Measurements from ENCODE around the gene PURA.

PURA gene

GRCh38 chr5:140126315-140127012, 12.6 kb downstream of the PURA start:
- H3K4me1 ChIP-seq (ENCODE audit: control insufficient read depth, insufficient read depth, low read length) = no peaks in the 10 kb centered on the region
- no peaks in the 10 kb centered on the region for H3K36me3 ChIP-seq (ENCODE audit: control insufficient read depth, insufficient read depth, low read length)
- no peak overlapping the region for H3K9ac ChIP-seq (ENCODE audit: low read depth, low read length)
- no peak overlapping the region for H3K4me3 ChIP-seq (ENCODE audit: low read depth, low read length)
- peaks cover 2% of the 10 kb centered on the region for H3K27me3 ChIP-seq (ENCODE audit: control insufficient read depth, insufficient read depth, low read length)
- no peaks in the 10 kb centered on the region for H3K9me3 ChIP-seq (ENCODE audit: control insufficient read depth, insufficient read depth, low read length)

DNA sequence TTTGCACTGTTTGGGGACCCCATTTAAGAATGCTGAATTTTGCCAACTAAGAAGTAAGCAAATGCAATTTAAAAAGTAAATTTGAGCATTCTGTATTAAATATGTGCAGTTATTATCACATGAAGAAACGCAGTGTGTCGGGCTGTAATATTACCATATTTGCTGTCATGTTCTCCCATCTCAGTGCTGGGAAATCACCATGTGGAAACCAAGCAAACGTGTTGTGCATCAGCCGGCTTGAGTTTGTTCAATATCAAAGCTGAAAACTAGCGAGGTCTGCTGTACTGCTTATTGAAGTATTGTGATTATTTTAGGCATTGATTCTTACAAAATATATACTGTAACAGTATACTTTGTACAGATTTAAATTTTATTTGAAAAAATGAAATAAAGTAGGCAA, 14.5 kb downstream of the PURA start:
- no peak overlapping the region for H3K4me3 ChIP-seq (ENCODE audit: low read depth, low read length)
- no peaks in the 10 kb centered on the region for H3K36me3 ChIP-seq (ENCODE audit: control insufficient read depth, insufficient read depth, low read length)
- no peaks in the 10 kb centered on the region for H3K4me1 ChIP-seq (ENCODE audit: control insufficient read depth, insufficient read depth, low read length)
- H3K9me3 ChIP-seq (ENCODE audit: control insufficient read depth, insufficient read depth, low read length) = no peaks in the 10 kb centered on the region
- peaks cover 8% of the 10 kb centered on the region for H3K27me3 ChIP-seq (ENCODE audit: control insufficient read depth, insufficient read depth, low read length)
- no peak overlapping the region for H3K9ac ChIP-seq (ENCODE audit: low read depth, low read length)

DNA sequence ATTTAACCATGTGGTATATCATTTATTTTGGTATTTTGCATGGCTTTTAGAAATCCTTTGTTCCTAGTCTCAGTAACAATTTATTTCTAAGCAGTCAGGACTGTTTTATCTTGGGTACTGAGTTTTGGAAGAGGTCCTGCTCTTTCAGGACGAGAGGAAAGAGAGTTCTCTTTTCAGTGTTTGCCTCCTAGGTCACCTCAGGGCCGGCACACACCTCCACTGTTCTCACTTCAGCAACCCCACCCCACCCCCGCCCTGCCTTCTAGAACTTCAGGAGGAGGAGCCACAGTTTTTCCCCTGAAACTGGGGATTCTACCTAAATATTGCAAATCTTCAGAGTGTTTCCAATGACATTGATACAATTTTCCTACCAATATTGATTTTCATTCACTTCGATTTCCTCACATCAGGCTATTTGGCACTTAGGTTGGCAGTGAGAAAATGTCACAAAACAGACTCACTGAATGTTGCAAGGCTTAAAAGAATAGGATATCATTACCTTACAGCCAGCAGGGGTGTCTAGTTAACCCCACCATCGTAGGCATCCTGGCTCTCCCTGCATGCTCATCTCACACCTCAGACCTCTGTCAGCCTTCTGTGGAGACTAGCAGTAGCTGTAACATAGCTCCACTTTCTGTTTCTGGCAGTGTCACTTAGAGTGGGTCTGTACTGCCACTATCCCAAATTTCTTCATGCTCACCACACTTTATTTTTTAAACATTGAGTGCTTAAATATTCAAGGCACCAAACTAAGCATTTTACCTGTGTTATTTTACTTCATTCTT, 17.2 kb downstream of the PURA start:
- H3K4me1 ChIP-seq (ENCODE audit: control insufficient read depth, insufficient read depth, low read length) = no peaks in the 10 kb centered on the region
- H3K27me3 ChIP-seq (ENCODE audit: control insufficient read depth, insufficient read depth, low read length) = peaks cover 8% of the 10 kb centered on the region
- no peak overlapping the region for H3K9ac ChIP-seq (ENCODE audit: low read depth, low read length)
- H3K9me3 ChIP-seq (ENCODE audit: control insufficient read depth, insufficient read depth, low read length) = no peaks in the 10 kb centered on the region
- no peaks in the 10 kb centered on the region for H3K36me3 ChIP-seq (ENCODE audit: control insufficient read depth, insufficient read depth, low read length)
- no peak overlapping the region for H3K4me3 ChIP-seq (ENCODE audit: low read depth, low read length)

DNA sequence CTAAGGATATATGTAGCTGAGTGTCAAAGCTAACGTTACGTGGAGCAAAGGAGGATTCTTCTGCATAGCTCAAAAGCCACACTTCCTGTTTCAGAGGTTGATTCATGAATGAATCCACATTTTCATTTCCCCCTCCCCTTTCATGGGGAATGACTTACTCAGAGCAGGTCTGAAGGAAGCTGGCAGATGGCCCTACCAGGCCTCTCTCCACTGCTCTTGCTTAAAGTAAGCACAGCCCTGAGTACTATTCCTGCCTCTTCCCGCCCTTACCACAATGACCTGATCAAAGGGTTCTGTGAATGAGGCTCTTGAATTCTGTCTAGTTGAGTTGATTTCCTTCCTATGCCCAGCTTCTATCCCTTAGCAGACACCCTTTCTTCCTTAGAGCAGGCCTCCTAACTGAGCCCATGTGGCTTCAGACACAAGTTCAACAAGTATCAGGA, 18.1 kb downstream of the PURA start:
- Histone ChIP-seq H3K9me3 (ENCODE audit: control insufficient read depth, insufficient read depth, low read length) (no peaks in the 10 kb centered on the region), H3K27me3 (ENCODE audit: control insufficient read depth, insufficient read depth, low read length) (peaks cover 6% of the 10 kb centered on the region), H3K4me3 (ENCODE audit: low read depth, low read length) (no peak overlapping the region), H3K9ac (ENCODE audit: low read depth, low read length) (no peak overlapping the region), H3K36me3 (ENCODE audit: control insufficient read depth, insufficient read depth, low read length) (no peaks in the 10 kb centered on the region), H3K4me1 (ENCODE audit: control insufficient read depth, insufficient read depth, low read length) (no peaks in the 10 kb centered on the region)

DNA sequence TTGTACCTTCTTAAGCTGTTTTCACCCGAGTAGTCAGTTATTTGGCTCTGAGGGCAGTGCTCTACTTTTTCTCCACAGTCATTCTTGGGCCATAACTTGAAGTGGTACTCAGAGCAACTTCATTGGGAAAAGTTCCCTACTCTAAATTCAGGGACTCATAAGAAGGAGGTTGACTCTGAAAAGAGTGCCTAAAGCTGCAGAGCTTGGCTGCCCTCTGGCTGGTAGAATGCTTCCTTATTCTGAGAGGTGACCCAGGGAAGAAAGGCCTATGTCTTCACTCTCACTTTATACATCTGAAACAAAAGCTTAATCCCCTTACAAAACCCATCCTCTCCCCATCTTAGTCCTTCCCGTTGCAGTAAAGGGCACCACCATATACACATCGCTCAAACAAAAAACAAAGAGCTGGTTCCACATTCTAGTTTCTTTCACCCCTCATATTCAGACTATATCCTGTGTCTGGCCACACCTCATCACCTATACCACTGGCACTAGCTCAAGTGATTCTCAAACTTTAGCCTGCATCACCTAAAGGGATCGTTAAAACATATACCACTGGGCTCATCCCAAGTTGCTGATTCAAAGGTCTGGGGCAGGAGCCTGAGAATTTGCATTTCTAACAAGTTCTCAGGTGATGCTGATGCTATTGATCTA, 19.7 kb downstream of the PURA start:
- no peak overlapping the region for H3K4me3 ChIP-seq (ENCODE audit: low read depth, low read length)
- no peaks in the 10 kb centered on the region for H3K4me1 ChIP-seq (ENCODE audit: control insufficient read depth, insufficient read depth, low read length)
- no peaks in the 10 kb centered on the region for H3K9me3 ChIP-seq (ENCODE audit: control insufficient read depth, insufficient read depth, low read length)
- H3K27me3 ChIP-seq (ENCODE audit: control insufficient read depth, insufficient read depth, low read length) = peaks cover 6% of the 10 kb centered on the region
- H3K36me3 ChIP-seq (ENCODE audit: control insufficient read depth, insufficient read depth, low read length) = no peaks in the 10 kb centered on the region
- no peak overlapping the region for H3K9ac ChIP-seq (ENCODE audit: low read depth, low read length)

- Histone ChIP-seq H3K9ac (ENCODE audit: low read depth, low read length) (no peak overlapping the region), H3K27me3 (ENCODE audit: control insufficient read depth, insufficient read depth, low read length) (peaks cover 9% of the 10 kb centered on the region), H3K4me3 (ENCODE audit: low read depth, low read length) (no peak overlapping the region), H3K4me1 (ENCODE audit: control insufficient read depth, insufficient read depth, low read length) (no peaks in the 10 kb centered on the region), H3K9me3 (ENCODE audit: control insufficient read depth, insufficient read depth, low read length) (no peaks in the 10 kb centered on the region), H3K36me3 (ENCODE audit: control insufficient read depth, insufficient read depth, low read length) (no peaks in the 10 kb centered on the region)
These were observed 20.5 kb downstream of the PURA start for GRCh38 chr5:140134277-140134935.

GRCh38 chr5:140135127-140135526, 21.2 kb downstream of the PURA start:
- H3K36me3 ChIP-seq (ENCODE audit: control insufficient read depth, insufficient read depth, low read length) = no peaks in the 10 kb centered on the region
- no peaks in the 10 kb centered on the region for H3K4me1 ChIP-seq (ENCODE audit: control insufficient read depth, insufficient read depth, low read length)
- H3K27me3 ChIP-seq (ENCODE audit: control insufficient read depth, insufficient read depth, low read length) = peaks cover 9% of the 10 kb centered on the region
- no peak overlapping the region for H3K4me3 ChIP-seq (ENCODE audit: low read depth, low read length)
- no peak overlapping the region for H3K9ac ChIP-seq (ENCODE audit: low read depth, low read length)
- no peaks in the 10 kb centered on the region for H3K9me3 ChIP-seq (ENCODE audit: control insufficient read depth, insufficient read depth, low read length)

- H3K4me3 ChIP-seq (ENCODE audit: low read depth, low read length) = no peak overlapping the region
- H3K9me3 ChIP-seq (ENCODE audit: control insufficient read depth, insufficient read depth, low read length) = no peaks in the 10 kb centered on the region
- peaks cover 9% of the 10 kb centered on the region for H3K27me3 ChIP-seq (ENCODE audit: control insufficient read depth, insufficient read depth, low read length)
- H3K36me3 ChIP-seq (ENCODE audit: control insufficient read depth, insufficient read depth, low read length) = no peaks in the 10 kb centered on the region
- H3K4me1 ChIP-seq (ENCODE audit: control insufficient read depth, insufficient read depth, low read length) = no peaks in the 10 kb centered on the region
- H3K9ac ChIP-seq (ENCODE audit: low read depth, low read length) = no peak overlapping the region
These were observed 22.7 kb downstream of the PURA start for GRCh38 chr5:140136624-140137023.

- H3K36me3 ChIP-seq (ENCODE audit: control insufficient read depth, insufficient read depth, low read length) = no peaks in the 10 kb centered on the region
- no peaks in the 10 kb centered on the region for H3K9me3 ChIP-seq (ENCODE audit: control insufficient read depth, insufficient read depth, low read length)
- H3K4me3 ChIP-seq (ENCODE audit: low read depth, low read length) = no peak overlapping the region
- H3K4me1 ChIP-seq (ENCODE audit: control insufficient read depth, insufficient read depth, low read length) = no peaks in the 10 kb centered on the region
- H3K27me3 ChIP-seq (ENCODE audit: control insufficient read depth, insufficient read depth, low read length) = peaks cover 18% of the 10 kb centered on the region
- H3K9ac ChIP-seq (ENCODE audit: low read depth, low read length) = no peak overlapping the region
These were observed 26.5 kb downstream of the PURA start for GRCh38 chr5:140140435-140140834.

DNA sequence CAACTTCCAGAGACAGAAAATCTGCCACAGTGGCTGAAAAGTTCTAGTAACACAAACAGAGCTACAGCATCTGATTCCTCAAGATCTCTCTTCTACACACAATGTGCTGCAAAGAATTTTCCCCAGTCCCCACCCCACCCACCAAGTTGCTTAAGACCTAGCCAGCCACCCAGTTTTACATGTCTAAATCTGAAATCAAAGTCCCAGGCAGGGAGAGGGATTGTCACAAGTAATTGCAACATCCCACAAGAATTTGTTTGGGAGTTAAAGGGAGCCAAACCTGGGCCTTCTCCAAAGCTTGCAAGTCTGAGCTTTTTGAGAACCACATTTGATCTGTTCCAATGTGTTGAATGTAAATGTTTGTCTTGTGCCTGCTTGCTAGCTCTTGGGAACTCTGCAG, 27.3 kb downstream of the PURA start:
- Histone ChIP-seq H3K4me3 (ENCODE audit: low read depth, low read length) (no peak overlapping the region), H3K4me1 (ENCODE audit: control insufficient read depth, insufficient read depth, low read length) (no peaks in the 10 kb centered on the region), H3K36me3 (ENCODE audit: control insufficient read depth, insufficient read depth, low read length) (no peaks in the 10 kb centered on the region), H3K9me3 (ENCODE audit: control insufficient read depth, insufficient read depth, low read length) (no peaks in the 10 kb centered on the region), H3K9ac (ENCODE audit: low read depth, low read length) (no peak overlapping the region), H3K27me3 (ENCODE audit: control insufficient read depth, insufficient read depth, low read length) (peaks cover 25% of the 10 kb centered on the region)

GRCh38 chr5:140142246-140142645, 28.3 kb downstream of the PURA start:
- H3K4me3 ChIP-seq (ENCODE audit: low read depth, low read length) = no peak overlapping the region
- H3K9me3 ChIP-seq (ENCODE audit: control insufficient read depth, insufficient read depth, low read length) = no peaks in the 10 kb centered on the region
- peaks cover 35% of the 10 kb centered on the region for H3K27me3 ChIP-seq (ENCODE audit: control insufficient read depth, insufficient read depth, low read length)
- no peaks in the 10 kb centered on the region for H3K36me3 ChIP-seq (ENCODE audit: control insufficient read depth, insufficient read depth, low read length)
- H3K9ac ChIP-seq (ENCODE audit: low read depth, low read length) = no peak overlapping the region
- H3K4me1 ChIP-seq (ENCODE audit: control insufficient read depth, insufficient read depth, low read length) = no peaks in the 10 kb centered on the region
